HepG2 (cell line): ENCODE data around the gene VWA1. TPM values are rescaled to one million over a fixed set of nuclear protein-coding genes. Genes with fewer than 3 reads are reported as not detected.

Experiments used
- ATAC-seq: fragments of 200-7000 bp; cut with Tn5 transposase; 3 replicates; pipeline ENCODE4 v1.9.1; 2020; ENCODE audit warnings: mild to moderate bottlenecking, moderate library complexity
- BruUV-seq: library from RNA; stranded (reverse); fragments of 400-500 nt; replicated peaks from 2 replicates; lab custom pipeline; 2021; lab: Mats Ljungman, UMichigan
- CTCF ChIA-PET: fragments of 300-600 bp; formaldehyde crosslinking; extraction: SDS; loops from one replicate; lab custom pipeline; 2021; ENCODE audit warnings: low total read pairs, inconsistent platforms, low intra/inter-chr PET ratio; lab: Yijun Ruan, JAX
- POLR2A ChIA-PET: fragments of 350-600 bp; sonication (Branson Sonifier 250); formaldehyde crosslinking; loops from one replicate; lab custom pipeline; 2020; ENCODE audit warnings: antibody characterized with exemption, inconsistent platforms; lab: Yijun Ruan, JAX
- DNase-seq: peaks from one replicate; pipeline ENCODE4 v3.0.0-alpha.2; 2015; ENCODE audit warnings: low spot score
- FAIRE-seq: peaks from 3 replicates; lab custom pipeline; 2011; peaks lifted over from hg19 to GRCh38; lab: Jason Lieb, UNC
- H2AFZ ChIP-seq: one replicate; pipeline ENCODE4 v1.6.1; 2011; ENCODE audit warnings: low read length, inconsistent platforms
- H3K27ac ChIP-seq: fragments of 300-600 bp; 3 replicates; pipeline ENCODE4 v1.8.0; 2011; ENCODE audit warnings: mixed run types, mild to moderate bottlenecking, mixed read lengths, low read length, inconsistent platforms; ENCODE audit not compliant: insufficient read depth; ENCODE audit errors: extremely low read length
- H3K27me3 ChIP-seq, 2 experiments: fragments of 200-600 bp in 1 of 2; 2 replicates in 1 of 2; 3 replicates in 1 of 2; pipeline versions ENCODE4 v1.6.0 to v1.8.0; 2011; ENCODE audit warnings: low read length in 2 of 2, mild to moderate bottlenecking in 2 of 2, moderate library complexity in 2 of 2, inconsistent platforms in 1 of 2; ENCODE audit not compliant: insufficient read depth in 2 of 2, control insufficient read depth in 1 of 2
- H3K36me3 ChIP-seq, 2 experiments: fragments of 200-600 bp in 1 of 2; replicated peaks in 1 of 2; 2 replicates in 1 of 2; 3 replicates in 1 of 2; pipeline versions ENCODE4 v1.5.1 to v1.8.0; 2011; ENCODE audit warnings: low read length in 2 of 2, inconsistent platforms in 1 of 2; ENCODE audit not compliant: insufficient read depth in 2 of 2, control insufficient read depth in 1 of 2
- H3K4me1 ChIP-seq: 2 replicates; pipeline ENCODE4 v1.5.1; 2012; ENCODE audit warnings: low read length, inconsistent platforms; ENCODE audit not compliant: insufficient read depth
- H3K4me2 ChIP-seq: 2 replicates; pipeline ENCODE4 v1.6.0; 2011; ENCODE audit warnings: low read depth, low read length, inconsistent platforms
- H3K4me3 ChIP-seq, 3 experiments: fragments of 200-600 bp in 1 of 3; sonication (generic), shearing (Covaris generic) in 1 of 3; replicated peaks in 1 of 3; 2 replicates each; pipeline ENCODE4 v1.5.1; 2011 to 2016; ENCODE audit warnings: low read length in 3 of 3, inconsistent platforms in 2 of 3, low read depth in 2 of 3, mild to moderate bottlenecking in 2 of 3, control low read depth in 1 of 3, mixed read lengths in 1 of 3; ENCODE audit not compliant: insufficient read depth in 1 of 3
- H3K79me2 ChIP-seq: one replicate; pipeline ENCODE4 v1.6.1; 2011; ENCODE audit warnings: low read length, inconsistent platforms; ENCODE audit not compliant: insufficient read depth
- H3K9ac ChIP-seq: 2 replicates; pipeline ENCODE4 v1.6.0; 2011; ENCODE audit warnings: mild to moderate bottlenecking, low read depth, low read length, inconsistent platforms; ENCODE audit not compliant: insufficient read depth
- H3K9me3 ChIP-seq: 2 replicates; pipeline ENCODE4 v1.5.1; 2012; ENCODE audit warnings: mild to moderate bottlenecking, low read length
- H4K20me1 ChIP-seq: 2 replicates; pipeline ENCODE4 v1.6.0; 2011; ENCODE audit warnings: inconsistent platforms, mild to moderate bottlenecking, low read length, moderate library complexity; ENCODE audit not compliant: insufficient read depth
- GFI1 ChIP-seq: sonication (generic); formaldehyde crosslinking; IDR thresholded peaks from 2 replicates; pipeline ENCODE4 v1.5.0; 2020; ENCODE audit warnings: missing genetic modification reagents, mild to moderate bottlenecking, borderline replicate concordance
- HNRNPL ChIP-seq: fragments of 200-400 bp; formaldehyde crosslinking; IDR thresholded peaks from 2 replicates; pipeline ENCODE4 v1.6.1; 2017; ENCODE audit warnings: mild to moderate bottlenecking, low read depth, low read length
- MAFK ChIP-seq, 2 experiments: IDR thresholded peaks in 1 of 2; conservative IDR thresholded peaks in 1 of 2; 2 replicates each; pipeline ENCODE4 v1.6.1; 2011; ENCODE audit warnings: improper control_type of control experiment in 2 of 2, low read length in 2 of 2
- SALL2 ChIP-seq: sonication (generic); formaldehyde crosslinking; IDR thresholded peaks from 2 replicates; pipeline ENCODE4 v1.8.1; 2023; ENCODE audit warnings: mild to moderate bottlenecking, missing genetic modification reagents, inconsistent platforms
- YEATS4 ChIP-seq: sonication (generic); formaldehyde crosslinking; IDR thresholded peaks from 2 replicates; pipeline ENCODE4 v1.4.0; 2020; ENCODE audit warnings: missing genetic modification reagents, borderline replicate concordance
- ZBTB7A ChIP-seq: sonication (generic); formaldehyde crosslinking; IDR thresholded peaks from 2 replicates; pipeline ENCODE4 v1.8.0; 2022; ENCODE audit warnings: mild to moderate bottlenecking, missing genetic modification reagents
- ZC3H13 ChIP-seq: sonication (generic); formaldehyde crosslinking; IDR thresholded peaks from 2 replicates; pipeline ENCODE4 v1.8.1; 2023; ENCODE audit warnings: mild to moderate bottlenecking, missing genetic modification reagents, moderate library complexity
- ZNF121 ChIP-seq: sonication (generic); formaldehyde crosslinking; IDR thresholded peaks from 2 replicates; pipeline ENCODE4 v1.5.0; 2020; ENCODE audit warnings: mild to moderate bottlenecking, missing genetic modification reagents
- ZNF17 ChIP-seq: sonication (generic); formaldehyde crosslinking; IDR thresholded peaks from 2 replicates; pipeline ENCODE4 v1.5.0; 2020; ENCODE audit warnings: mild to moderate bottlenecking, missing genetic modification reagents
- ZNF331 ChIP-seq: sonication (generic); formaldehyde crosslinking; IDR thresholded peaks from 2 replicates; pipeline ENCODE4 v1.4.0; 2020; ENCODE audit warnings: missing genetic modification reagents
- ZNF430 ChIP-seq: sonication (generic); formaldehyde crosslinking; IDR thresholded peaks from 2 replicates; pipeline ENCODE4 v1.9.0; 2021; ENCODE audit warnings: mild to moderate bottlenecking, missing genetic modification reagents
- ZZZ3 ChIP-seq: sonication (generic); formaldehyde crosslinking; IDR thresholded peaks from 2 replicates; pipeline ENCODE4 v1.4.0; 2020; ENCODE audit warnings: missing genetic modification reagents, mild to moderate bottlenecking, borderline replicate concordance
- WGBS: methylation state at CpG from one replicate; pipeline ENCODE4 v1.1.6; 2017; ENCODE audit warnings: low lambda C conversion rate; 5-methylcytosine and 5-hydroxymethylcytosine counted together
- in situ Hi-C: cut with HindIII; loops from 2 replicates; pipeline ENCODE4 v1.10.0; 2017; ENCODE audit warnings: low pct_unique_long_range_greater_than_20kb; ENCODE audit not compliant: extremely low pct_ligation_motif_present
- intact Hi-C: fragments of 100-400 bp; cut with micrococcal nuclease; formaldehyde crosslinking; loops from one replicate; pipeline ENCODE4 v1.10.0; 2022; ENCODE audit not compliant: unreplicated experiment
- polyA plus RNA-seq, 8 experiments: library from polyadenylated mRNA; depleted of rRNA in 3 of 8; stranded (reverse) in 7 of 8; unstranded in 1 of 8; fragments of >200 nt; fragmentation: Illumina TruSeq in 4 of 8; extraction: Trizol in 4 of 8; gene quantifications; 2 replicates each; pipeline versions ENCODE4 v1.2.1 to v1.2.3, GENCODE V29; 2011 to 2016; ENCODE audit warnings: low read depth in 4 of 8, missing spikeins in 1 of 8, mixed read lengths in 1 of 8; ENCODE audit not compliant: insufficient read depth in 1 of 8
- total RNA-seq, 5 experiments: library from RNA; depleted of rRNA; stranded (reverse); fragments of >200 nt; fragmentation: Illumina TruSeq; extraction: Trizol; gene quantifications; 2 replicates each; pipeline ENCODE4 v1.2.3, GENCODE V29; 2016; ENCODE audit warnings: low read depth in 1 of 5
- TF ChIP-seq, protein P1 (sequence below): sonication (generic); formaldehyde crosslinking; IDR thresholded peaks from 2 replicates; pipeline ENCODE4 v1.5.0; 2020; ENCODE audit warnings: mild to moderate bottlenecking, missing genetic modification reagents
- TF ChIP-seq, protein P2 (sequence below): sonication (generic); formaldehyde crosslinking; IDR thresholded peaks from 2 replicates; pipeline ENCODE4 v1.4.0; 2020; ENCODE audit warnings: missing genetic modification reagents, mild to moderate bottlenecking, borderline replicate concordance

The VWA1 gene
- total and polyA plus RNA-seq, 2 of the 13 experiments (the other 11 are each of a cell fraction or from before 2014, with no cell fraction given), result 40.9 to 57.5 TPM

DNA sequence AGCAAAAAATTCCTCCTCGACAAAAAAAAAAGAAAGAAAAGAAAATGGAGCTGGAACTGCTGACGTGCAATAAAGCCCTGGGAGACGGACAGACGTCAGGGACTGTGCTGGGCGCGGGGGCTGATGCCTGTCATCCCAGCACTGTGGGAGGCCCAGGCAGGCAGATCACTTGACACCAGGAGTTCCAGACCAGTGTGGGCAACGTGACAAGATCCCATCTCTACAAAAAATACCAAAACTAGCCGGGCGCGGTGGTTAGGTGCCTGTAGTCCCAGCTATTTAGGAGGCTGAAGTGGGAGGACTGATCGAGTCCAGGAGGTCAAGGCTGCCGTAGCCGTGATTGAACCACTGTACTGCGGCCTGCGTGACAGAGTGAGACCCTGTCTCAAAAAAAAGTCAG, 10.8 kb upstream of the VWA1 start (continued):
- TF ChIP-seq GFI1 (CRISPR knock-in tag), result peak; percentile 60; the same call in 1 of the 2 replicates
- peak in 1 of 2 experiments; percentile 8; a peak in 1 of 4 replicates for TF ChIP-seq MAFK (conservative IDR thresholded peaks at IDR 0.05 in 1 of 2, IDR thresholded peaks at IDR 0.05 in 1 of 2; ENCODE audit: low read length in 2 of 2)
- no peak for TF ChIP-seq ZZZ3 (CRISPR knock-in tag)
- TF ChIP-seq HNRNPL, result no peak
- TF ChIP-seq, protein P1, sequence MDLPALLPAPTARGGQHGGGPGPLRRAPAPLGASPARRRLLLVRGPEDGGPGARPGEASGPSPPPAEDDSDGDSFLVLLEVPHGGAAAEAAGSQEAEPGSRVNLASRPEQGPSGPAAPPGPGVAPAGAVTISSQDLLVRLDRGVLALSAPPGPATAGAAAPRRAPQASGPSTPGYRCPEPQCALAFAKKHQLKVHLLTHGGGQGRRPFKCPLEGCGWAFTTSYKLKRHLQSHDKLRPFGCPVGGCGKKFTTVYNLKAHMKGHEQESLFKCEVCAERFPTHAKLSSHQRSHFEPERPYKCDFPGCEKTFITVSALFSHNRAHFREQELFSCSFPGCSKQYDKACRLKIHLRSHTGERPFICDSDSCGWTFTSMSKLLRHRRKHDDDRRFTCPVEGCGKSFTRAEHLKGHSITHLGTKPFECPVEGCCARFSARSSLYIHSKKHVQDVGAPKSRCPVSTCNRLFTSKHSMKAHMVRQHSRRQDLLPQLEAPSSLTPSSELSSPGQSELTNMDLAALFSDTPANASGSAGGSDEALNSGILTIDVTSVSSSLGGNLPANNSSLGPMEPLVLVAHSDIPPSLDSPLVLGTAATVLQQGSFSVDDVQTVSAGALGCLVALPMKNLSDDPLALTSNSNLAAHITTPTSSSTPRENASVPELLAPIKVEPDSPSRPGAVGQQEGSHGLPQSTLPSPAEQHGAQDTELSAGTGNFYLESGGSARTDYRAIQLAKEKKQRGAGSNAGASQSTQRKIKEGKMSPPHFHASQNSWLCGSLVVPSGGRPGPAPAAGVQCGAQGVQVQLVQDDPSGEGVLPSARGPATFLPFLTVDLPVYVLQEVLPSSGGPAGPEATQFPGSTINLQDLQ (CRISPR knock-in tag), result no peak
- TF ChIP-seq ZC3H13 (CRISPR knock-in tag), result no peak
- no peak for TF ChIP-seq ZNF17
- 0 out of 2 replicates have a peak, but pooled peaks have one; percentile 4 for TF ChIP-seq SALL2
- TF ChIP-seq ZNF430 (CRISPR knock-in tag), result no peak

DNA sequence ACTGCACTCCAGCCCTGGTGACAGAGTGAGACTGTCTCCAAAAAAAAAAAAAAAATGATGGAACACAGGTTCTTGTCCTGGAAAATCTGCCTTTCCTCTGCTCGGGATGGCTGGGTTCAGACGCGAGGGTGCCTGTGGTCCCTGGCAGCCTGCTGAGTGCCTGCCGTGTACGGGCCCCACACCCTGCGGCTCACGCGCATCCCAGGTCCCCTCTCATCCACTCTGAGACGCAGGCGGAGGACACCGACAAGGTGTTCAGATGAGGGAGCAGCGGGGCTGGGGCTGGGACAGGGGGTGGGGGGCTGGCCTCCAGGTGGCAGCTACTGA, 10.1 kb upstream of the VWA1 start:
- Histone ChIP-seq H3K4me2 (peak overlapping the region; percentile 91), H3K9me3 (no peaks in the 10 kb centered on the region), H3K27me3 (no peaks in the 10 kb centered on the region; a peak in 1 of 5 replicates), H3K36me3 (no peaks in the 10 kb centered on the region), H4K20me1 (no peaks in the 10 kb centered on the region), H3K4me1 (peaks cover 57% of the 10 kb centered on the region), H3K9ac (no peak overlapping the region), H3K27ac (no peak overlapping the region), H3K79me2 (peaks cover 4% of the 10 kb centered on the region), H2AFZ (no peak overlapping the region), H3K4me3 (peak overlapping the region in 2 of 3 experiments; percentile 59 to 83; a peak in 4 of 6 replicates)
- DNase-seq (no peak), FAIRE-seq (no peak), ATAC-seq (peak; percentile 7)
- intact Hi-C loops (no loop called here), in situ Hi-C loops (no loop called here)
- CTCF ChIA-PET, result no interaction called here
- POLR2A ChIA-PET, result interaction anchor here (0.7 to 3.1 kb wide), 8 partner anchors 9 to 50 kb away, joined by 3 to 21 read pairs (median 8); partner anchors contain the start of genes AURKAIP1, CCNL2 and MRPL20
- TF ChIP-seq ZBTB7A (CRISPR knock-in tag) (0 out of 2 replicates have a peak, but pooled peaks have one; percentile 8), YEATS4 (0 out of 2 replicates have a peak, but pooled peaks have one; percentile 3), ZNF121 (CRISPR knock-in tag) (no peak), ZNF331 (CRISPR knock-in tag) (0 out of 2 replicates have a peak, but pooled peaks have one; percentile 3)
- TF ChIP-seq, protein P2, sequence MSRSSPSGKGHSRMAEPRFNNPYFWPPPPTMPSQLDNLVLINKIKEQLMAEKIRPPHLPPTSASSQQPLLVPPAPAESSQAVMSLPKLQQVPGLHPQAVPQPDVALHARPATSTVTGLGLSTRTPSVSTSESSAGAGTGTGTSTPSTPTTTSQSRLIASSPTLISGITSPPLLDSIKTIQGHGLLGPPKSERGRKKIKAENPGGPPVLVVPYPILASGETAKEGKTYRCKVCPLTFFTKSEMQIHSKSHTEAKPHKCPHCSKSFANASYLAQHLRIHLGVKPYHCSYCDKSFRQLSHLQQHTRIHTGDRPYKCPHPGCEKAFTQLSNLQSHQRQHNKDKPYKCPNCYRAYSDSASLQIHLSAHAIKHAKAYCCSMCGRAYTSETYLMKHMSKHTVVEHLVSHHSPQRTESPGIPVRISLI (CRISPR knock-in tag), result 0 out of 2 replicates have a peak, but pooled peaks have one; percentile 27
- BruUV-seq, result no TSS peak
- WGBS, result 3% methylated on average over 6 of the region's 12 CpGs
